Smooth muscle cell (in vitro differentiated cells): Measurements from ENCODE around the gene RIF1. TPM values are rescaled to one million over a fixed set of nuclear protein-coding genes. Genes with fewer than 3 reads are reported as not detected.

Source experiments
- DNase-seq: peaks from one replicate; lab custom pipeline; 2025; ENCODE audit not compliant: unreplicated experiment; lab: John Stamatoyannopoulos, UW
- H2AFZ ChIP-seq: fragments of 200-600 bp; sonication (generic); 2 replicates; pipeline ENCODE4 v1.6.0; 2016; ENCODE audit warnings: antibody characterized with exemption, low read depth, mild to moderate bottlenecking
- H3F3A ChIP-seq: fragments of 200-600 bp; sonication (generic); 2 replicates; pipeline ENCODE4 v1.6.0; 2017; ENCODE audit warnings: antibody characterized with exemption, low read depth
- H3K27ac ChIP-seq: fragments of 200-600 bp; sonication (generic); 2 replicates; pipeline ENCODE4 v1.5.1; 2016; ENCODE audit warnings: low read depth, mild to moderate bottlenecking
- H3K27me3 ChIP-seq: fragments of 200-600 bp; sonication (generic); 2 replicates; pipeline ENCODE4 v1.6.1; 2016; ENCODE audit warnings: low read depth, mild to moderate bottlenecking
- H3K36me3 ChIP-seq: fragments of 200-600 bp; sonication (generic); 2 replicates; pipeline ENCODE4 v1.5.1; 2016; ENCODE audit warnings: low read depth
- H3K4me1 ChIP-seq: fragments of 200-600 bp; sonication (generic); 2 replicates; pipeline ENCODE4 v1.5.1; 2016; ENCODE audit warnings: low read depth
- H3K4me2 ChIP-seq: fragments of 200-600 bp; sonication (generic); 2 replicates; pipeline ENCODE4 v1.6.0; 2016; ENCODE audit warnings: mild to moderate bottlenecking
- H3K4me3 ChIP-seq: fragments of 200-600 bp; sonication (generic); 2 replicates; pipeline ENCODE4 v1.5.1; 2016; ENCODE audit warnings: mild to moderate bottlenecking
- H3K79me2 ChIP-seq: fragments of 200-600 bp; sonication (generic); 2 replicates; pipeline ENCODE4 v1.6.0; 2016; ENCODE audit warnings: low read depth, mild to moderate bottlenecking
- H3K9ac ChIP-seq: fragments of 200-600 bp; sonication (generic); 2 replicates; pipeline ENCODE4 v1.6.0; 2016; ENCODE audit warnings: low read depth
- H3K9me3 ChIP-seq: fragments of 200-600 bp; sonication (generic); replicated peaks from 2 replicates; pipeline ENCODE4 v1.5.1; 2016; ENCODE audit warnings: low read depth
- H4K20me1 ChIP-seq: fragments of 200-600 bp; sonication (generic); 2 replicates; pipeline ENCODE4 v1.6.0; 2016; ENCODE audit warnings: low read depth
- WGBS: methylation state at CpG from one replicate; pipeline ENCODE4 v1.1.7; 2016; ENCODE audit warnings: low lambda C conversion rate; 5-methylcytosine and 5-hydroxymethylcytosine counted together
- polyA plus RNA-seq: library from polyadenylated mRNA; unstranded; fragments of >200 nt; fragmentation: Nextera tagmentation; extraction: Ambion mirVana; gene quantifications from 2 replicates; pipeline ENCODE4 v1.2.1, GENCODE V29; 2016
- total RNA-seq: library from RNA; depleted of rRNA; stranded (reverse); fragments of >200 nt; gene quantifications from 2 replicates; pipeline ENCODE4 v1.2.3, GENCODE V29; 2014
- TF ChIP-seq, protein P1 (sequence below): fragments of 200-600 bp; sonication (generic); IDR thresholded peaks from 2 replicates; pipeline ENCODE4 v1.5.1; 2017; ENCODE audit warnings: borderline replicate concordance, mild to moderate bottlenecking, antibody characterized with exemption; ENCODE audit not compliant: insufficient read depth, poor library complexity, severe bottlenecking

RIF1 gene
- total and polyA plus RNA-seq, 2 experiments from 2014 or later = 12.5 to 30.3 TPM

DNA sequence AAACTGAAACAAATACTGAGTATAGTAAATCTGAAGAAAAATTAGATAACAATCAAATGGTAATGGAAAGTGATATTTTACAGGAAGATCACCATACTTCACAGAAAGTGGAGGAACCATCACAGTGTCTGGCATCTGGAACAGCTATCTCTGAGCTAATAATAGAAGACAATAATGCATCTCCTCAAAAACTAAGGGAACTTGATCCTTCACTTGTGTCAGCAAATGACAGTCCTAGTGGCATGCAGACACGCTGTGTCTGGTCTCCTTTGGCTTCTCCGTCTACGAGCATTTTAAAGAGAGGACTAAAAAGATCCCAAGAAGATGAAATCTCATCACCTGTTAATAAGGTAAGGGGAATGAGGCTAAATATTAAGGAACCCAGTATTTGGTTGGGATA lies 56.1 kb downstream of the RIF1 start:
- H3K4me2 ChIP-seq = no peak overlapping the region
- H3K27ac ChIP-seq = no peak overlapping the region
- H3K9me3 ChIP-seq = no peaks in the 10 kb centered on the region
- H3K27me3 ChIP-seq = no peaks in the 10 kb centered on the region
- no peak for DNase-seq
- H3F3A ChIP-seq = no peaks in the 10 kb centered on the region
- 96% methylated on average over 3 of the region's 3 CpGs for WGBS
- no peaks in the 10 kb centered on the region for H4K20me1 ChIP-seq
- TF ChIP-seq, protein P1, sequence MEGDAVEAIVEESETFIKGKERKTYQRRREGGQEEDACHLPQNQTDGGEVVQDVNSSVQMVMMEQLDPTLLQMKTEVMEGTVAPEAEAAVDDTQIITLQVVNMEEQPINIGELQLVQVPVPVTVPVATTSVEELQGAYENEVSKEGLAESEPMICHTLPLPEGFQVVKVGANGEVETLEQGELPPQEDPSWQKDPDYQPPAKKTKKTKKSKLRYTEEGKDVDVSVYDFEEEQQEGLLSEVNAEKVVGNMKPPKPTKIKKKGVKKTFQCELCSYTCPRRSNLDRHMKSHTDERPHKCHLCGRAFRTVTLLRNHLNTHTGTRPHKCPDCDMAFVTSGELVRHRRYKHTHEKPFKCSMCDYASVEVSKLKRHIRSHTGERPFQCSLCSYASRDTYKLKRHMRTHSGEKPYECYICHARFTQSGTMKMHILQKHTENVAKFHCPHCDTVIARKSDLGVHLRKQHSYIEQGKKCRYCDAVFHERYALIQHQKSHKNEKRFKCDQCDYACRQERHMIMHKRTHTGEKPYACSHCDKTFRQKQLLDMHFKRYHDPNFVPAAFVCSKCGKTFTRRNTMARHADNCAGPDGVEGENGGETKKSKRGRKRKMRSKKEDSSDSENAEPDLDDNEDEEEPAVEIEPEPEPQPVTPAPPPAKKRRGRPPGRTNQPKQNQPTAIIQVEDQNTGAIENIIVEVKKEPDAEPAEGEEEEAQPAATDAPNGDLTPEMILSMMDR = no peak
- peaks cover 81% of the 10 kb centered on the region for H3K36me3 ChIP-seq
- H3K9ac ChIP-seq = no peak overlapping the region
- H3K4me3 ChIP-seq = no peak overlapping the region
- H3K79me2 ChIP-seq = peaks cover 11% of the 10 kb centered on the region
- H3K4me1 ChIP-seq = no peaks in the 10 kb centered on the region
- H2AFZ ChIP-seq = no peak overlapping the region

DNA sequence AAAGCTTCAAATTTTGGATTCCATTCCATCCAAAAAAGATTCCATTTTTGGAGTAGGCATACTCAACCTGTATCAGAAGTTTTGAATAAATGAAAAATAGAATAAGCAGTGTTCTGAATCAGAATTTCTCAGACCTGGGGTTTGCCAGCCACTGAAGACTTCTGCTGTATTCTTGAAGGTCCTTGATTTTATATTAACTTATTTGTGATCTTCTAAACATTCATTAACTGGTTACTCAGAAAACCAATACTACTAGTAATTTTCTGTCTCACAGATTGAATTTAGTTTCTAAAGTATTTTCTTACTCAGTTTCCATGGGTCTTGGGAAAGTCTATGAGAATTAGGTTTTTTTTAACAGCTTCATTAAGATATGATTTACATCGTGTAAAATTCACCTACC lies 60.9 kb downstream of the RIF1 start:
- Histone ChIP-seq H3F3A (no peaks in the 10 kb centered on the region), H3K4me1 (no peaks in the 10 kb centered on the region), H2AFZ (no peak overlapping the region), H3K9me3 (no peaks in the 10 kb centered on the region), H3K79me2 (peaks cover 13% of the 10 kb centered on the region), H4K20me1 (no peaks in the 10 kb centered on the region), H3K4me2 (no peak overlapping the region), H3K9ac (no peak overlapping the region), H3K4me3 (no peak overlapping the region), H3K27me3 (no peaks in the 10 kb centered on the region), H3K36me3 (peaks cover 49% of the 10 kb centered on the region), H3K27ac (no peak overlapping the region)
- TF ChIP-seq, protein P1 = no peak
- DNase-seq = no peak
- 100% methylated on average over 1 of the region's 1 CpG for WGBS

DNA sequence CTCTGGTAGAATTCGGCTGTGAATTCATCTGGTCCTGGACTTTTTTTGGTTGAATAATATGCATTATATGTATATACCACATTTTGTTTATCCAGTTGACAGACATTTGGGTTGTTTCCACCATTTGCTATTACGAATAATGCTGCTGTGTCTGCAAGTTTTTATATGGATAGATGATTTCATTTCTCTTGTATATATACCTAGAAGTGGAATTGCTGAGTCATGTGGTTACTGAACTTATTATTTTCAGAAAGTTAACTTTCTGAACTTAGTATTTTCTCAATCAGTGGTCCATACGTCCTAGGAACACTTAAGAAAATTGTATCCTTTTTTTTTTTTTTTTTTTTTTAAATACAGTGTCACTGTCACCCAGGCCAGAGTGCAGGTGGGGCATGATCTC lies 63.3 kb downstream of the RIF1 start:
- Histone ChIP-seq H4K20me1 (no peaks in the 10 kb centered on the region), H3K9ac (no peak overlapping the region), H3K36me3 (peaks cover 40% of the 10 kb centered on the region), H3F3A (no peaks in the 10 kb centered on the region), H2AFZ (no peak overlapping the region), H3K27me3 (no peaks in the 10 kb centered on the region), H3K9me3 (no peaks in the 10 kb centered on the region), H3K4me3 (no peak overlapping the region), H3K79me2 (peaks cover 10% of the 10 kb centered on the region), H3K4me2 (no peak overlapping the region), H3K27ac (no peak overlapping the region), H3K4me1 (no peaks in the 10 kb centered on the region)
- TF ChIP-seq, protein P1 = no peak
- WGBS = 95% methylated on average over 3 of the region's 3 CpGs
- DNase-seq = no peak

DNA sequence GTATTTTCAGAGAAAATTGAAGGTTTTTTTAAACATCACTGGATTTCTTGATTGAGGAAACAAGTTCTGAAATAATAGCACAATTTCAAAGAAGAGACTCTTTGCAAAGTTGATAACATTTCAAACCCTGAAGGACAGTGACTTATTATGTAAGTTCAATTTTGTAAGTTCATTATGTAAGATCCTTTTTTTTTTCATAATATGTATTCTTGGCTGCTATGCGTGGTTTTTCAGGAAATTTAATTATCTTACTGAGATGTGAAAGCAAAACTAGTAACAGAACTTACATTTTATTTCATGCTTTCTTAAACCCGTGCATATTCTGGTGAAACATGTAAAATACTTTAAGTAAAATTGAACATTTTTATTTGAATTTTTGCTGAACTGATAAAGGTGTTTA lies 65.4 kb downstream of the RIF1 start:
- Histone ChIP-seq H3K79me2 (peaks cover 8% of the 10 kb centered on the region), H4K20me1 (peaks cover 6% of the 10 kb centered on the region), H3K36me3 (peaks cover 19% of the 10 kb centered on the region), H3K27me3 (no peaks in the 10 kb centered on the region), H3K27ac (no peak overlapping the region), H3K9ac (no peak overlapping the region), H3K9me3 (no peaks in the 10 kb centered on the region), H3K4me2 (no peak overlapping the region), H3F3A (no peaks in the 10 kb centered on the region), H2AFZ (no peak overlapping the region), H3K4me3 (no peak overlapping the region), H3K4me1 (no peaks in the 10 kb centered on the region)
- WGBS = 100% methylated on average over 2 of the region's 2 CpGs
- TF ChIP-seq, protein P1 = no peak
- no peak for DNase-seq
